Left cardiac atrium (tissue), 4 donors: ENCODE results near the gene C1R. TPM values are rescaled to one million over a fixed set of nuclear protein-coding genes. Genes with fewer than 3 reads are reported as not detected.

Experiments used
- ATAC-seq, 2 donors: fragments of 200-7000 bp; cut with Tn5 transposase; one replicate each; pipeline ENCODE4 v1.9.1; 2020; ENCODE audit warnings: mild to moderate bottlenecking in 2 of 2, moderate library complexity in 2 of 2
- DNase-seq: peaks from one replicate; pipeline ENCODE4 v3.0.0-alpha.2; 2020
- intact Hi-C, 2 donors: fragments of 100-400 bp; cut with DNase I; formaldehyde crosslinking; loops; one replicate each; pipeline versions ENCODE4 v1.14.1 to v1.15.1; 2022 to 2023
- total RNA-seq, 2 donors: library from RNA; stranded (reverse); fragmentation: NEBNext Ultra II Directional; extraction: Animal tissue kit (Norgen Biotek cat#: 25700); gene quantifications; one replicate each; pipeline ENCODE4 v1.2.1, GENCODE V29; 2021
- donor health status: DM: no; HTN: yes; CAD: no.
- donor health status: DM: no; HTN: yes; CAD: no; lungs with severe emphysema.
- donor health status: DM: yes; HTN: yes; CAD: no.
- donor health status: Dilated cardiomyopathy.

The C1R gene
- total RNA-seq, 2 donors from 2014 or later, result 331 to 488 TPM

DNA sequence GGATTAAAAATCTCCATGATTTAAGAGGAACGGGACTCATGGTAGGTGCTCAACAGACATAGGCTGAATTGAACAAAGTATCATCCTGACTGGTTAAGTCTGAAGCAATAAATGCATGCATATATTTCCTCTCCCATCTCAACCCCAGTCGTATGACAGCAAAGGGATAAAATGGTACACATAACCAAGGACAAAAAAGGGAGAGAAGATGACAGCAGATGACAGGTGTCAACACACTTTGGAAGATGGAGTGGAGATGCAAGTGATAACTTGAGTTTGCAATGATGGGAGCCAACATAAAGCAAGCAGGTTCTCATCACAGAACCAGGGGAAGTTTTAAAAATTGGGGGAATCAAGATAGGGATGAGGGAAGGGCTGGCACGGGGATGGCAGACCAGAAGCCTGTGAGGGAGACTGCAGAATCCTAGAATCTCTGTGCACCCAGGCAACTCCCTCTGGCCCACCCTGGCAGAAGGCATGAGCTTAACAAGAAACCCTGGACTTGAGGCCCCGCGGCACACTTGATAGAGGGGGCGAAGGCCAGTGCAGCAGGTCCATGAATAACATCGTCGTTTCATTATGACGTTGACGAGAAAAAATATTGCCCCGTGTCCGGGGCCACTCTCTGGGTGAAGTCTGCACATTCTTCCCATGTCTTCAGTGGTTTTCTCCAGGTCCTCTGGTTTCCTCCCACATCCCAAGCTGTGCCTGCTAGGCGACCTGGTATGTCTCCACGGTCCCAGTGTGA is 11.8 kb upstream of the C1R start:
- no peak for DNase-seq
- ATAC-seq, result no peak
- intact Hi-C loops, result no loop called here

DNA sequence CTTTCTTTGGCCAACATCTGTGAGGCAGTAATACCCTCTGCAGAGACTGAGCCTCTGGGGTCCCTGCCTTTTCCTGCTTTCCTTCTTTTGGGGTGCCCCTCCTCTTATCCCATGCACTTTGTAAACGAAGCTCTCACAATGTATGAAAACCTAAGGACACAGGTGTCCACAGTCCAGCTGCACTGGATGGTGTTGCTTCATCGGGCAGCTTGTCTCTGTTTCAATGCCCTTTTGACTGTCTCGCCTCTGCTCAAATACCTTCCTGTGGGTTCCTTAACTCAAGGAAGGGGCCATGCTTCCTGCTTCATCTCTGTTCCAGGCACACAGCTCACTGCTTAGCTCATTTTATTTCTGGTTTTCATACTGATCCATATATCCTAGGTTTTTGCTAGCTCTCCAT is 10.3 kb upstream of the C1R start:
- DNase-seq, result no peak
- no peak for ATAC-seq
- intact Hi-C loops, result no loop called here

DNA sequence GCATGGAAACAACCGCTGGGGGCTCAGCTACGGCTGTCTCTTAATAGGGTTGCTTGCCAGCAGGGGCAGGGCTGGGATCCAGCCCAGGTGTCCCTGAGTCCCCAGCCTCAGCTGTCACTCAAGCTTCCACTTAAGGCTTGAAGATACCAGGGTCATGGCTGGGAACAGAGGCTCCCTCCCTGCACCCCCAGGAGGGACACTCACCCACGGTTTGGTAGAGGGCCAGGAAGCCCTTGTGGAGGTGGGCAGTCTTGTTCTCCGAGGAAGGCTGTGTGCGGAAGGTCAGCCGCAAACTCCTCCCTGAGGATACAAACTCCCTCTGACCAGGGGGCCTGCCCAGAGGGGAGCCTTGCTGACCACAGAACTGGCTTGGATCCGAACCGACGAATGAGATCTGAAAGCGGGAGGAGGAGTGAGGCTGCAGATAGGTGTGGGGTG is 9.5 kb upstream of the C1R start:
- intact Hi-C loops, result no loop called here
- peak in 1 of 2 donors; percentile 47 for ATAC-seq
- DNase-seq, result no peak

DNA sequence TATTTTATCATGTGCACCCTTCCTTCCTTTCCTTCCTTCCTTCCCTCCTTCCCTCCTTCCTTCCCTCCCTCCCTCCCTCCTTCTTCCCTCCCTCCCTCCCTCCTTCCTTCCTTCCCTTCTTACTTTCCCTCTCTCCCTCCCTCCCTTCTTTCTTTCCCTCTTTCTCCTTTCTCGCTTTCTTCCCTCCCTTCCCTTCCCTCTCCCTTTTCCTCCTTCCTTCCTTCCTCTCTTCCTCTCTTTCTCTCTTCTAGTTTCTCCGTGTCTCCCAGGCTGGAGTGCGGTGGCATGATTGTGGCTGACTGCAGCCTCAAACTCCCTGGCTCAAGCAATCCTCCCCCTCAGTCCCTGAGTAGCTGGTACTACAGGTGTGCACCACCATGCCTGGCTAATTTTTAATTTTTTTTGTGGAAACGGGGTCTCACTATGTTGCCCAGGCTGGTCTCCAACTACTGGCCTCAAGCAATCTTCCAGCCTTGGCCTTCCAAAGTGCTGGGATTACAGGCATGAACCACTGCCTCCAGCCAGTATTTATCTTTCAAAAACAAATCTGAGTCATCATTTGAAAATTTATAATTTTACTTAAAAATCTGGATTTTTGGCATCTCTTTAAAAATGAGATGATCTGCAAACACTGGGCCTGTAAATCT is 8.9 kb upstream of the C1R start:
- intact Hi-C loops, result no loop called here
- DNase-seq (no peak), ATAC-seq (peak in 1 of 2 donors; percentile 46)

- intact Hi-C loops, result no loop called here
Measured at GRCh38 chr12:7100239-7100638, 8.0 kb upstream of the C1R start.

DNA sequence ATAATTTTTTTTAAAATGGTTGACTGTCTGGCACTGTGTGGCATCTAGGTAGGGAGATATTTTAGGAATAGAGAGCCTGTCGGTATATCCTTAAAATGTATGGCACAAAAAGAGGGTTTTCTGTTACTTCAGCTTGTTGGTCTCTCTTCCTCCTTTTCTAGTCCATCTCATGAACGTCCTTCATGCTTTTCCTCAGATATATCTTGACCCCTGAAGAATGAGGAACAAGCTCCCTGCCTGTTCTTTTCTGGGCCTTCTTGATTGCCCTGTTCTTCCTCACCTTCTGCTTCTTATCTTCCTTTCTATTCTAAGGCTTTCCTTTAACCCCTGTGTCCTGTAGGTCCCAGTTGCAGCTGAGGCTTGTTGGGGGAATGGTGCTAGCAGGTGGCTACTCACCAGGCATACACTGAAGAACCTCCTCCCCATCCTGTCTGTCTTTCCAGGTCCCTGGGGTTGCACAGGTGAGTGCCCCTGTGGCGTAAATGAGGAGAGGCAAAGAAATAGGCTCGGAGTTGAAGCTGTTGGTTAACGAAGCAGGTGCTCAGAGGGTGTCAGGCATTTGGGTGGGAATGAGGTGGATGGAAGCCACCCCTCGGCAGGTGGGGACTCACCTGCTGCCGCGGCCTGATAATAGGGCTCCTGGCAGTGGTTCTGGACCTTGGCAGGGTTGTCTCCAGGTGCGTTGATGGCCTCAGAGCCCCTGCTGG is 7.2 kb upstream of the C1R start:
- intact Hi-C loops, result no loop called here
- DNase-seq, result no peak
- ATAC-seq, result no peak

More at GRCh38 chr12:7100239-7100638, 8.0 kb upstream of the C1R start:
- DNase-seq, result no peak
- ATAC-seq, result no peak

DNA sequence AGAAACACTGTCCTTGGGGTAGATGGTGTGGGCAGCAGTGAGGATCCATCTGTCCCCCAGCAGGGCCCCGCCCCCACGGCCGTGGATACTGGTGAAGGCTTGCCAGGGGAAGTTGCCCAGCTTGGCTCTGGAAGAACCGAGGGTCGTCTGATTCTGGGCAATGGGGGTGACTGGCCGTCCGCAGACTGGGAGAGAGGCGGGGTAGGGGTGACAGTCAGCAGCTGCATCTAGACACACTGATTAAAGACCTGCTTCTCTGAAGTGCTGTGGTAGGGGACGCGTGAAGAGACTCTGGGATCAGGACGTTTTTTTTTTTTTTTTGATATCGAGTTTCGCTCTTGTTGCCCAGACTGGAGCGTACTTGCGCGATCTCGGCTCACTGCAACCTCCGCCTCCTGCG is 4.7 kb upstream of the C1R start:
- ATAC-seq, result no peak
- intact Hi-C loops, result no loop called here
- DNase-seq, result no peak

- intact Hi-C loops, result no loop called here
- no peak for ATAC-seq
- no peak for DNase-seq
Measured at GRCh38 chr12:7096006-7096932, 4.0 kb upstream of the C1R start.

DNA sequence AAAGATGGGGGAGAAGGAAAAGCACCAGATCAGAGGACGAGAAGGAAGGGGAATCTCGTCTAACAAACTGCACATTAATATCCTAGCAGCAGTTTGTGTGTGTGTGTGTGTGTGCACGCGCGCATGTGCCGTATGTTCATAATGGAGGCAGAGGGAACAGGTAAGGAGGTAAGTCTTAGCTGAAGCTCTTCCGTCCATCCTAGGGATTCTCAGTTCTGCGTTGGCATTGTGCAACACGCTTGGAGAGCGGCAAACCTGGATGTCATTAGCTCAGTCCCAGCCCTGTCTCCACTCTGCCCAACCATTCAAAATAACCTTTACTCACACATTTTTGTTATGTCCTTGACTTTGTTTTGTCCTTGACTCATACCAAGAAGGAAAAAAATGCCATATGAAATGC is 1.6 kb upstream of the C1R start:
- no peak for ATAC-seq
- intact Hi-C loops, result no loop called here
- no peak for DNase-seq

DNA sequence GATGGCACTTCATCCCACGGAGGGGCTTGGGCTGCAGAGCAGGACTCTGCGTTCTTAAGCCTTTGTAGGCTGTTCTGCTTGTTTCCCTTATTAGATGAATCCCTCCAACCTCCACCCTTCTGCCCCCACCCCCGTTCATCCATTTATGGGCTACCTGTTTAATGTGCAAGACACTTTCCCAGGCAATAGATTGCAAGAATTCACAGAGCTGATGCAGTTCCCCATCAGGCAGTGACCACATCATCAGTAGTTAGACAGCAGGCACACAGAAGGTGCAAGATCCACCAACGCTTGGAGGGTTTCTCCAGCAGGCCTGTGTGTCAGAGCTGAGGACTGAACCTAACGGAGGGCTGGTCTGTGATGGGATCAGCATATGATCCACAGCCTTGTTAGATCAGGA is 1.2 kb upstream of the C1R start:
- intact Hi-C loops, result no loop called here

DNA sequence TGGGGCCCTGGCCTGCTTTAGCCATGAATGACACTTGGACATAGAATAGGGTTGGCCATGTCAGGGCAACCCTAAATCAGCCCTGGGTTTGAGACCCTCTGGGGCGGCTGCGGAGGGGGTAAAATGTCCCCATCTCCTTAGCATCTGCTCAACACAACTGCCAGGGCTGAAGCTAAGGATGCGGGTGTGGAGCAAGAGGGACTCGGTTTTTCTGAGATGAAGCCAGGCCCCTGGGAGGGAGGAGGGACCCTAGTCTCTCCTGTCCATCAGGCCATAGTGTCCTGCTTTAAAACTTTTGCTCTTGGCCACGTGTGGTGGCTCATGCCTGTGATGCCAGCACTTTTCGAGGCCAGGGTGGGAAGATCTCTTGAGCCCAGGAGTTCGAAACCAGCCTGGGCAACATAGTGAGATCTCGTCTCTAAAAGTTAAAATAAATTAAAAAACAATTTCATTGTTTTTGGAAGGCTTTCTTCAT is 778 bp upstream of the C1R start:
- intact Hi-C loops, result no loop called here
- ATAC-seq (no peak), DNase-seq (no peak)

More for the DNA sequence above, 1.2 kb upstream of the C1R start:
- ATAC-seq, result no peak
- DNase-seq, result no peak

DNA sequence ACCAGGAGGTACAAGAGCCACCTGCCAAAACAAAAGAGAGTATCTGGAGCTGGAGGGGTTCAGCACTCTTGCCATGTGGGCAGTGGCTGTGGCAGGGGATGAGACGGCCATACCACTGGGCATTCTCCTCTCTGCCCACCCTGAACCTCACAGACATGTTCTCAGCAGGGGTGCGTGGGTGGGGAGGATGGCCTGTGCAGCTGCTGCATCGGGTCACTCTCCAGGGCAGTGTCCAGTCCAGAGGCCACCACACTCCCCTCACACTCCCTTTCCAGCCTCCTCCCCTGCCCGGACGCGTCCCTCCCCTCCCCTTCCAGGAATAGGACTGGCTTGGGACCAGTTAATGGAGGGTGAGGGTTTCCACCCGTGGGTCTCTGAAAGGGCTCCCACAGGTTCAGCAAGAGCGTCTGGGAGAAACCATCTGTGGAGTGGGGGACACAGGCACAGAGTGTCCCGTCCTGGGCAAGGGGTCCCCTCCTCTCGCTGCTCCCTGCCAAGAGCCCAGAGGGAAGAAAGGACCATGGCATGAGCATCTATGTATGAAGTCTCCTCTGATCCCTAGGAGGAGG is 501 bp downstream of the C1R start:
- intact Hi-C loops, result no loop called here
- DNase-seq (peak; percentile 79), ATAC-seq (peak; percentile 58 to 70)

- DNase-seq (no peak), ATAC-seq (peak in 1 of 2 donors; percentile 5)
- intact Hi-C loops, result no loop called here
Measured at GRCh38 chr12:7091171-7091570, 1.1 kb downstream of the C1R start.

DNA sequence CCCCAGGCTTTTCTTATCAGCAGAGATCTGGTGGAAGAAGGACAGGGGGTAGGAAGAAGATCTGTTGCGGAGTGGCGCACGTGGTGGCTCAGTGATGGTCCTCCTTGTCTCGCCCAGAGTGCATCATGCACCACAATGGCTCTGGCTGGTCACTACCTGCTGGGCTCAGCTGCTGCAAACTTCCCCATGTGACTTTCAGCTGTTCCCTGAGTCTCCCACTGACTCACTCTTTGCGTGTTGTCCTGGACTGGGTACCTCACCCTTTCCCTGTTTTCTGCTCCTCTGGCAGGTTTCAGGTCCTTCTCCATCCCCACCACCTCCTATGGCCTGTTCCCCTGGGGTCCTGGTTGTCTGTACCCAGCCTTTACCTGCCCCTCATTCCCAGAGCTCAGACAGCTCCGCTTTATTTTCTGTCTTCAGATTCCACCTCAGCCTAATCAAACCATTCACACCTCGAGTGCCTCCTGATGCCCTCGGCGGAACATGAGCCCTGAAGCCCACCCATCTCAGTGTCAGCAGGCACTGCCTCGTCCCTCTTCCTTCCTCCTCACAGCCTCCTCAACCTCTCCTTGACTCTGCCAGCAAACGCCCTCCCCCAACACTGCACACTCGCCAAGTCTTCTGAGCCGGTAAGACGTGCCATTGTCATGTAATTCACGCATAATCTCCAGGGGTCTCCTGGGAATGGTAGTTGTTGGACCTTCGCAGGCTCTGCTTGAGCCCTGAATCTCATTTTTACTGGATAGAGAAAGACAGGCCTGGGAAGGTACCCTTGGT is 1.8 kb downstream of the C1R start:
- DNase-seq, result no peak
- peak in 1 of 2 donors; percentile 8 for ATAC-seq
- intact Hi-C loops, result no loop called here

DNA sequence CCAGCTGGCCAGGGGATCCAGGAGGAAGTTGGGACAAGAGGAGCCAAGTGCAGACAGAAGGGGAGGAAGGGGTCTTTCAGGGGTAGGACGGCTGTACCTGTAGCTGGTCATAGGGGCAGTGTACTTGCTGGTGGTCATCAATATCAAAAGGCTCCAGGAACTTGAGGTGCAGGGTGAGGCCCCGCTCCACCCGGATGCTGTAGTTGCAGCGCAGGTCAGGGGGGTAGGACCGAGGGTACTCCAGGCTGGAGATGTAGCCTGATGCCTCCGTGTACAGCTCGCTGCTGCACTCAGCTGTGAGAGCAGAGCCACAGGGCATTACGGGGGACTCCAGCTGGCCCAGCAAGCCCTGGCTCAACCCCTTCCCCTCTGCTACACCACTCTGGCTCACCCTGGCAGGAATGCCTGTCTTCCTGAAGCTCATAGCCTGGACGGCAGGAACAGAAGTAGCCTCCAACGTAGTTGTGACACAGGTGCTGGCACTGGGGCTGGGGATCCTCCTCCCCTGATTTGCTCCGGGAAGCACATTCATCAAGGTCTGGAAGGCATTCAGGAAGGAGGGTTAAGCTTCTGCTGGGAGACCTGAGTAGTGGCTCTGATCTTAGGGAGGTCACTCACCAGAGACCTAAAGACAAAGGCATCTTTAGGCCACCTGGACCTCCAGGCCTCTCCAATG is 2.9 kb downstream of the C1R start:
- no peak for ATAC-seq
- DNase-seq, result no peak
- intact Hi-C loops, result no loop called here

- no peak for DNase-seq
- intact Hi-C loops, result no loop called here
- ATAC-seq, result no peak
Measured at GRCh38 chr12:7083125-7083524, 9.1 kb downstream of the C1R start.

DNA sequence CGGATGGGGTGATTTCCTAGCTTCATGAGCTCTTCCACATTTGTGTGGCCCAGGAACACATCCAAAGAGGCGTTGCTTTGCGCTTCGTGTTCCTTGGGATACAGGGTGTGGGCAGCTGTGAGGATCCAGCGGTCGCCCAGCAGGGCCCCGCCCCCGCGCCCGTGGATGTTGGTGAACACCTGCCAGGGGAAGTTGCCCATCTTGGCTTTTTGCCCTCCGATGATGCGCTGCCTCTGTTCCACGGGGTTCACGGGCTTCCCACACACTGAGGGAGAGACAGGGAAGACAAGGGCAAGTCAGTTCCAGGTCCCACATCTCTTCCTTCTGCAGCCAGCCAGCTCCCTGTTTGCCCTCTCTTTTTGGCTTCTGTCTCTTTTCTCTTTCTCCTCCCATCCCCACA is 11.2 kb downstream of the C1R start:
- intact Hi-C loops, result no loop called here
- no peak for ATAC-seq

DNA sequence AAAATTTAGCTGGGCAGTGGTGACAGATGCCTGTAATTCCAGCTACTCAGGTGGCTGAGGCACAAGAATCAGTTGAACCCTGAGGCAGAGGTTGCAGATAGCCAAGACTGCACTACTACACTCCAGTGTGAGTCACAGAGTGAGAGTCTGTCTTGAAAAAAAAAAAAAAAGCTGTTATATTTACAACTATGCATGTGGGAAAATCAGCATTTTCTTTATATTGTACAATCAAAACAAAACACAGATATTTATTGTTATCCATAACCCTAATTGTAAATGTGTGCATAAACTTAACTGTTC is 12.5 kb downstream of the C1R start:
- DNase-seq (no peak), ATAC-seq (peak; percentile 41 to 85)
- intact Hi-C loops, result no loop called here

More for the DNA sequence above, 11.2 kb downstream of the C1R start:
- no peak for DNase-seq
